HG03159 (cell line): ENCODE measurements around the gene SMYD3.
"Not testable (repeated sequence)": the region's sequence is repeated elsewhere in the genome, so short reads cannot be mapped to it uniquely, and the experiment has no call there.

Experiments used
- ATAC-seq: cut with Tn5 transposase; IDR thresholded peaks from one replicate; pipeline ENCODE4 v1.9.1; 2021; ENCODE audit warnings: mild to moderate bottlenecking, moderate library complexity; ENCODE audit not compliant: unreplicated experiment

The SMYD3 gene

DNA sequence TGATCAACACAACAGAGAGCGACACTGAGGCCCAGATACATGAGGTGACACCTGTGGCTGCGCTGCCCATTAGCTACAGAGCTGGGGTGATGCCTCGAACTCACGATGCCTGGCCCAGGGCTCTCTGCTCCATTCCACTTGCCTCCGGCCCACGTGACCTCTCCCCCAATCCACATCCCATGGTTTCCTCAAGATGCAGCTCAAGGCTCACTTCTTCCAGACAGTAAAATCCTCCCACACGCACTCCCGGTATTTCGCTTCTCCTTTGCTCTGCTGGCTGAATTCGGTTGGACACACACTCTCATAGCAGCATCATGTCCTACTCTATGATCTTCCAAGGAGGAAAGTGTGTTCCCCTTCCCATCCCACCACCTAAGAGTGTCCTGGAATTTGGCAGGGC is 679.8 kb downstream of the SMYD3 start:
- no peak for ATAC-seq

- no peak for ATAC-seq
These were observed 681.8 kb downstream of the SMYD3 start for GRCh38 chr1:245825128-245825901.

GRCh38 chr1:245823408-245824147 is 683.5 kb downstream of the SMYD3 start:
- ATAC-seq: no peak

DNA sequence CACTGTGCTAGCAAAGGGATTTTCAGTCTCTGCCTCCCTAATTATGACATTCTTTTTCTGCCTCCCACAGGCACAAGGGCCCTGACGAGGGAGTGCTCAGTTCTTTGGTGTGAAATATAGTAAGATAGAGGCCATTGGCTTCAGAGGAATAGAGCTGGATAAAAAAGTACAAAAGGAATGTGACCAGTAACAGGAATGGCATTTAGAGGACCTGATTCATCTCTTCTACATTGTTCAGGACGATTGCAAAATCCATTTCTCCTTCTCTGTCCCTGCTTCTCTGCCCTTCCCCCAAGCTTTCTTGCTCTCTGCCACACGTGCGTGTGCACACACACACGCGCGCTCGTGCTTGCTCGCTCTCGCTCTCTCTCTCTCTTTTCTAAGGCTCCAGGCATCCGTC is 684.1 kb downstream of the SMYD3 start:
- ATAC-seq: no peak

DNA sequence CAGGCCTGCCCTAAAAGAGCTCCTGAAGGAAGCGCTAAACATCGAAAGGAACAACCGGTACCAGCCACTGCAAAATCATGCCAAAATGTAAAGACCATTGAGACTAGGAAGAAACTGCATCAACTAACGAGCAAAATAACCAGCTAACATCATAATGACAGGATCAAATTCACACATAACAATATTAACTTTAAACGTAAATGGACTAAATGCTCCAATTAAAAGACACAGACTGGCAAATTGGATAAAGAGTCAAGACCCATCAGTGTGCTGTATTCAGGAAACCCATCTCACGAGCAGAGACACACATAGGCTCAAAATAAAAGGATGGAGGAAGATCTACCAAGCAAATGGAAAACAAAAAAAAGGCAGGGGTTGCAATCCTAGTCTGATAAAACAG is 688.7 kb downstream of the SMYD3 start:
- ATAC-seq: not testable (repeated sequence)

DNA sequence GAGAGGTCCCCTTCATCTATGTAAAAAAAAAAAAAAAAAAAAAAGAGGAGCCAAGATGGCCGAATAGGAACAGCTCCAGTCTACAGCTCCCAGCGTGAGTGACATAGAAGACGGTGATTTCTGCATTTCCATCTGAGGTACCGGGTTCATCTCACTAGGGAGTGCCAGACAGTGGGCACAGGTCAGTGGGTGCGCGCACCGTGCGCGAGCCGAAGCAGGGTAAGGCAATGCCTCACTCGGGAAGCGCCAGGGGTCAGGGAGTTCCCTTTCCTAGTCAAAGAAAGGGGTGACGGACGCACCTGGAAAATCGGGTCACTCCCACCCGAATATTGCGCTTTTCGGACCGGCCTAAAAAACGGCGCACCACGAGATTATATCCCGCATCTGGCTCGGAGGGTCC is 690.6 kb downstream of the SMYD3 start:
- not testable (repeated sequence) for ATAC-seq

- ATAC-seq: no peak
These were observed 692.4 kb downstream of the SMYD3 start for GRCh38 chr1:245814651-245815050.

- ATAC-seq: no peak
These were observed 694.8 kb downstream of the SMYD3 start for GRCh38 chr1:245812278-245812677.

- ATAC-seq: no peak
These were observed 696.2 kb downstream of the SMYD3 start for GRCh38 chr1:245810789-245811337.

GRCh38 chr1:245810181-245810769 is 696.8 kb downstream of the SMYD3 start:
- ATAC-seq: no peak

DNA sequence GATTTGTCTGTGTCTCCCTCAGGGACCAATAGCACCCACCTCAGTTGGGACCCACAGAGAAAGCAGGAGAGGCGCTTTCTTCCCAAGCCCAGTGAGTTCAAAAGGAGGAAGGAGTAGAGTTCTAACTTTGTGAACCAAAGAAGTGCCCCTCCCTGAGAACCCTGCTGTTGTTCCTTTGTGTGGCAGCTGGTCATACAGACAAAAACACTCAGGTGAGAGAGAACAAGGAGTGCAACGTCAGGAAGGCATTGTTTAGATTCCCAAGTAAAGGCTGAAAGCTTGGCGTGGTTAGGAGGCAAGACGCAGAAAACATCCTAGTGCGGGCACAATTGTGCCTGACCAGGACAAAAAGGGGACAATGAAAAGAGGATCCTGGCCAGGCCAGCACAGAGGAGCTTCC is 697.7 kb downstream of the SMYD3 start:
- ATAC-seq: no peak

DNA sequence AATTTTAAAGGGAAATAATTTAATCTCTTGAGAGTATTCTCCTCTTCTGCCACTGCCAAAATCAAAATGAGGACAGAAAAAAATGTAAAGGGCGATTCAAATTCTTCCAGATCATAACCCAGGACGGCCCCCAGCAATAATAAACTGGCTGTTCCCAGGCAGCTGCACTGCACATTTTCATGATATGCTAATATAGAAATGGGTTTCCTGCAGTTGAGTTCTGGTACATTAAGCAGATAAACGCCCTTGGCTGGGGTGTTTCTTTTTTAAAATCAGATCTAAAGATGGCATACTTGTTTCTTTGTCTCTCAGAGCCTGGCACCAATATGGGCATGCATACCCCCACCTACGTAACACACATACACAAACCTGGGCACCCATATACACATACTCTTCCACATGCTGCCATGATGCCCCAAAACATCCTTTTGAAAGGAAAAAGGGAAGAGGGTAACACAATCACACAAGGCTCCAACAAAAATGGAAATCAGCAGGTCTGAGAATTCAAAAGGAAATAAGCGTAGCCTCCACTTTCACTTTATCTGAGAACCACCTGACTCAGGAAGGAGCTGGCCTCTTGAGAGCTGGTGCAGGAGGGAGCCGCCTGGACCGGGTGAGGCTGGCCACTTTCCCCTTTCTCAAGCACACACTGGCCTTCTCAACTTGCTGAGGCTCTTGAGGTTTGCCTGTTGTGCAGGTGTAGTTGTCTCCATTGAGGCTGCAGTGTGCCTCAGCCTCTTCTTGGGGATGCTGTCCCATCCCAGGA is 698.9 kb downstream of the SMYD3 start:
- no peak for ATAC-seq

- ATAC-seq: peak; percentile 82
These were observed 699.8 kb downstream of the SMYD3 start for GRCh38 chr1:245807306-245807705.

GRCh38 chr1:245805532-245805931 is 701.5 kb downstream of the SMYD3 start:
- no peak for ATAC-seq

DNA sequence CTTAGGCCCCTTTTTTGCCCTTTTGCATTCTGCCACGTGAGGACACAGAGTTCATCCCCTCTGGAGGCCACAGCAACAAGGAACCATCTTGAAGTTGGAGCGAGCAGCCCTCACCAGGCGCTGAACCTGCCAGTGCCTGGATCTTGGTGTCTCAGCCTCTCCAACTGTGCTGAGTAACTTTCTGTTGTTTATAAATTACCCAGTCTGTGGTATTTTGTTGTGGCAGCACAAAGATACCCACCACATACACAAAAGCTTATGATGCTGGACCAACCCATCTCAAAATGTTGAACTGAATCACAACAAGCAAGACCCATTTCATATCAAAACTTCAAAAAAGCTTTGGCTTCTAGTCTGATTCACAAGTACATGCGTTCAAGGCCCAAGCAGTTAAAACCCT is 702.4 kb downstream of the SMYD3 start:
- no peak for ATAC-seq

DNA sequence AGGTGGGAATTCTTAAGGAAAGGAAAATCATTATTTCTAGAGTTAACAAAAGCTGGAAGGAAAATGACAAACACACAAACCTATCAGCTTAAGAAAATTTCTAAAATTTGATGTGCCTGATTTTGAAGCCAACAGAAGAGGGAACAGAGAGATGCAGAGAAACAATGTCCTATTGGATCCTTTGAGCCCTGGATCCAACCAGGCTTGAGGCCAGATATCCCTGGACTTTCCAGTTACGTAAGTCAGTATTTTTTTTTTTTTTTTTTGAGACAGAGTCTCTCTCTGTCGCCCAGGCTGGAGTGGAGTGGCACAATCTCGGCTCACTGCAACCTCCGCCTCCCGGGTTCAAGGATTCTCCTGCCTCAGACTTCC is 703.4 kb downstream of the SMYD3 start:
- no peak for ATAC-seq

DNA sequence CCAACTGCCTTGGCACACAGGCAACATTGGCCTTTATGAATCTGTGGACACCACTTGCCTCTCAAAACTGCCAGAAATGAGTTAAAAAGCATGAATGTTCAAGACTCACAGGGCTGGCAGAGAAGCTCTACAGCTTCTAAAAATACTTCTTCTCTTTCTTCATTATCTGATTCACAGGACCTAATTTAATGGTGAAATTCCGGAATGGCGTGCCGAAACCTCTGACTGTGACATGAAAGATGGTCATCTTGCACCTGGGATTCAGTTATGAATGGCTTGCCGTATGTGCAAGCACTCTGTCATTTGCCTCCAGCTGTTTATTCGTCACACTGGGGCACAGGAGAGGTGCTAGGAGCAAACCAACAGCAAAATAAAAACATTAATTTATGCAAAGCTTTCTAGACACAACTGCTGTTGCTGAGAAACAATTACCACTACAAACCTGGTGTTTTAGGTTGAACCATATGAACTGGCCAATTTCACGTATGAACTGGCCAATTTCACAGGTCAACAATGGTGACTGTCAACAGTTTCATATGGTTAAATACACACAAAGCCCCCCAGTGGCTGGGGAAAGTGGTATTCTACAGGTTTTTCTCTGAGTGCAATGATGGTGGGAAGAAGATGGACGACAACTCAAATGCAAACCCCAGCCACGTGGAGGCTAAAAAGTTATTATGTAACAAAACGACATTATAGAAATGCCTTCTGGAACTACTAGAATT is 704.0 kb downstream of the SMYD3 start:
- ATAC-seq: no peak

- ATAC-seq: no peak
These were observed 706.0 kb downstream of the SMYD3 start for GRCh38 chr1:245800901-245801605.

DNA sequence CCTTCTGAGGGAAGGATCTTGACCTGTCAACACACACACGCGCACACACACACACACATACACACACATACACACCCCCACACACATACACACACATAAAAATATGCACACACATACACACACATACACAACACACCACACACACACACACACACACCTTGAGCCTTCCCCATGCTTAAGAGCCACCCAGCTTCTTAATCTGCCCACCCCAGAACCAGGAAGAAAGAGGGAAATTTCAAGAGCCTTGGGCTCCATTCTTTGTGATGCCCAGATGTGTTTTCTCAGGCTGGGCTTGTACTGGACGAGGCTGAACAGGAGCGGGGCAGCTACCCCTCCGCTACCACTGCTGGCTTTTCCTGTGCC is 708.7 kb downstream of the SMYD3 start:
- no peak for ATAC-seq
